Natural killer cell (primary cell): Measurements from ENCODE around the gene TXNDC5. TPM values are rescaled to one million over a fixed set of nuclear protein-coding genes. Genes with fewer than 3 reads are reported as not detected.

Experiments
- ATAC-seq, 3 donors: fragments of 150-1000 bp in 2 of 3; fragments of 200-7000 bp in 1 of 3; cut with Tn5 transposase; 1 replicate in 1 of 3; 2 replicates in 2 of 3; pipeline ENCODE4 v1.10.0; 2021; ENCODE audit warnings: mild to moderate bottlenecking in 2 of 3, moderate library complexity in 2 of 3
- DNase-seq, 2 donors: peaks; one replicate each; pipeline versions ENCODE4 v3.0.0 to v3.0.0-alpha.2; 2013 to 2021; ENCODE audit warnings: mixed read lengths in 1 of 2
- H3K27ac ChIP-seq: one replicate; pipeline ENCODE4 v1.5.1; 2013; ENCODE audit warnings: mild to moderate bottlenecking, low read length
- H3K27me3 ChIP-seq: one replicate; pipeline ENCODE4 v1.6.1; 2013; ENCODE audit warnings: low read length; ENCODE audit not compliant: control insufficient read depth, insufficient read depth
- H3K36me3 ChIP-seq: one replicate; pipeline ENCODE4 v1.6.1; 2013; ENCODE audit warnings: low read length; ENCODE audit not compliant: control insufficient read depth, insufficient read depth
- H3K4me1 ChIP-seq: one replicate; pipeline ENCODE4 v1.6.1; 2013; ENCODE audit warnings: low read length; ENCODE audit not compliant: control insufficient read depth, insufficient read depth
- H3K4me3 ChIP-seq: one replicate; pipeline ENCODE4 v1.5.1; 2013; ENCODE audit warnings: low read length
- H3K9me3 ChIP-seq: one replicate; pipeline ENCODE4 v1.6.1; 2013; ENCODE audit warnings: low read length; ENCODE audit not compliant: control insufficient read depth, insufficient read depth
- H3K27ac Mint-ChIP-seq, 2 donors: one replicate each; pipeline ENCODE4 v1.8.0; 2022; ENCODE audit warnings: mild to moderate bottlenecking in 2 of 2, mixed read lengths in 2 of 2, moderate library complexity in 1 of 2
- H3K27me3 Mint-ChIP-seq, 2 donors: one replicate each; pipeline ENCODE4 v1.8.0; 2022; ENCODE audit warnings: low read depth in 2 of 2, mixed read lengths in 2 of 2
- H3K36me3 Mint-ChIP-seq: one replicate; pipeline ENCODE4 v1.8.0; 2022; ENCODE audit warnings: mixed read lengths
- H3K4me1 Mint-ChIP-seq, 2 donors: one replicate each; pipeline ENCODE4 v1.8.0; 2022; ENCODE audit warnings: mixed read lengths in 2 of 2
- H3K4me3 Mint-ChIP-seq: one replicate; pipeline ENCODE4 v1.8.0; 2022; ENCODE audit warnings: mild to moderate bottlenecking, moderate library complexity, mixed read lengths
- H3K9me3 Mint-ChIP-seq, 2 donors: one replicate each; pipeline ENCODE4 v1.8.0; 2022; ENCODE audit warnings: mixed read lengths in 2 of 2
- WGBS: methylation state at CpG from one replicate; pipeline ENCODE4 v1.1.7; 2013; ENCODE audit warnings: missing lambda C conversion rate; ENCODE audit not compliant: insufficient coverage; 5-methylcytosine and 5-hydroxymethylcytosine counted together
- intact Hi-C: fragments of 100-400 bp; cut with micrococcal nuclease; formaldehyde crosslinking; loops from one replicate; pipeline ENCODE4 v1.14.2; 2022
- total RNA-seq, 4 donors: library from RNA; stranded (reverse); fragments of 120-200 nt in 1 of 4; gene quantifications; one replicate each; pipeline versions ENCODE4 v1.2.3 to v1.2.4, GENCODE V29; 2013 to 2022
- TF ChIP-seq, protein P1 (sequence below): fragments of 200-600 bp; IDR thresholded peaks from one replicate; pipeline ENCODE4 v1.8.0; 2022; ENCODE audit warnings: antibody characterized with exemption

TXNDC5 gene
- total RNA-seq, 3 donors from 2014 or later (not counting 1 experiment from before 2014, with no cell fraction given): 7.9 to 105 (median 9.7) TPM

DNA sequence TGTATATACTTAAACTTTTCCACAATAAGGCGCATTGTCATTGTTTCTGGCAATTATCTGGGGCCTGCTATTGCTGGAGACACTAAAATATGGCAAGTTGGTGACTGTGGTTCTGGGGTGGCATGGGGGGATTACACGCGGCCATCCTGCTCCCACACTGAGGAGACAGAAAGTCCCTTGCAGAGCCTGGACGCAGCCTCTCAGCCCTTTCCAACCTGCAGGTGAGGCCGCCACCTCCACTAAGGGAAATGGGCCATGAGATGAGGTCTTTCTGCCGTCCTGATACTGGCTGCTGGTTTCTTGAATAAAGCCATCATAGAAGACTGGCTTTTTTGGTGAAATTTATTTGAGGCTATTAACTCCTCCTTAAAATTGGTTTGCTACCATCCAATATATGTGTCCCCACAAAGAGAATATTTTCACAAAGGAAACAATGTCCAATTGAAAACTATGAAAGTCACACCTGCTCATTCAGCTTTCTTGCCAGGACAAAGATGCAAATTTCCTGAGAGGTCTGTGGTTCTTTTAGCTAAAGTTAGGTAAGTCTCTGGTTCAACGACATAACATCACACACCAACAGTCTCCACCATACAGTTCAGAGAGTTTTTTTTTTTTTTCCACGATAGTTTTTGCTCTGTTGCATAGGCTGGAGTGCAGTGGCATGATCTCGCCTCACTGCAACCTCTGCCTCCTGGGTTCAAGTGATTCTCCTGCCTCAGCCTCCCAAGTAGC is 13.0 kb downstream of the TXNDC5 start:
- no peak for ATAC-seq
- H3K36me3 ChIP-seq: peaks cover 43% of the 10 kb centered on the region

DNA sequence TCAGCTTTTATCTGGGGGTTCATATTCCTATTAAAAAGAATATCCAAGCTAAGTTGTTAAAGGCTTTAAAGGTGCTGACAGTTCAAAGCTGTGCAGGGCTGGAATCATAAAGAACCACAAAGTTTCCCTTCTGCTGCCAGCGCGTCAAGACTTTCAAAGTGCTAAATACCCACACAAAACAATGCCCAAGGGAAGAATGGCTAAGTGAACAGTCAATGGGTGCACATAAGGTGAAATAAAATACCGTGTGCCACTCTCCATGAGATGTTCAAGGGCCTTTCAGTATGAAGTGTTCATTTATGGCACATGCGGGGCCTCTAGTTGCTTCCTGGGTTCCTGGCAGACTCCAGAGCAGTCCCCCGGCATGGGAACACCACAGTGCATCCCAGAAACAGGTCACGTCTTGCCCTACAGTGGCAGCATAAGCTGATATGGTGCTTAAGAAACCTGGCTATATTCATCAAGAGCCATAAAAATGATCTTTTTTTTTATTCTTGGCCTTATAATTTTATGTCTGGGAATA is 14.1 kb downstream of the TXNDC5 start:
- peaks cover 13% of the 10 kb centered on the region for H3K36me3 Mint-ChIP-seq
- 92% methylated on average over 4 of the region's 6 CpGs for WGBS
- no peak for ATAC-seq
- no peaks in the 10 kb centered on the region for H3K9me3 ChIP-seq
- H3K27ac Mint-ChIP-seq: no peak overlapping the region
- H3K4me1 ChIP-seq: no peaks in the 10 kb centered on the region
- intact Hi-C loops: no loop called here
- H3K4me3 ChIP-seq: no peak overlapping the region
- H3K27ac ChIP-seq: no peak overlapping the region
- H3K4me3 Mint-ChIP-seq: no peak overlapping the region
- H3K9me3 Mint-ChIP-seq: no peaks in the 10 kb centered on the region
- H3K27me3 ChIP-seq: no peaks in the 10 kb centered on the region
- DNase-seq: no peak
- no peaks in the 10 kb centered on the region for H3K27me3 Mint-ChIP-seq
- peaks cover 48% of the 10 kb centered on the region for H3K36me3 ChIP-seq
- TF ChIP-seq, protein P1, sequence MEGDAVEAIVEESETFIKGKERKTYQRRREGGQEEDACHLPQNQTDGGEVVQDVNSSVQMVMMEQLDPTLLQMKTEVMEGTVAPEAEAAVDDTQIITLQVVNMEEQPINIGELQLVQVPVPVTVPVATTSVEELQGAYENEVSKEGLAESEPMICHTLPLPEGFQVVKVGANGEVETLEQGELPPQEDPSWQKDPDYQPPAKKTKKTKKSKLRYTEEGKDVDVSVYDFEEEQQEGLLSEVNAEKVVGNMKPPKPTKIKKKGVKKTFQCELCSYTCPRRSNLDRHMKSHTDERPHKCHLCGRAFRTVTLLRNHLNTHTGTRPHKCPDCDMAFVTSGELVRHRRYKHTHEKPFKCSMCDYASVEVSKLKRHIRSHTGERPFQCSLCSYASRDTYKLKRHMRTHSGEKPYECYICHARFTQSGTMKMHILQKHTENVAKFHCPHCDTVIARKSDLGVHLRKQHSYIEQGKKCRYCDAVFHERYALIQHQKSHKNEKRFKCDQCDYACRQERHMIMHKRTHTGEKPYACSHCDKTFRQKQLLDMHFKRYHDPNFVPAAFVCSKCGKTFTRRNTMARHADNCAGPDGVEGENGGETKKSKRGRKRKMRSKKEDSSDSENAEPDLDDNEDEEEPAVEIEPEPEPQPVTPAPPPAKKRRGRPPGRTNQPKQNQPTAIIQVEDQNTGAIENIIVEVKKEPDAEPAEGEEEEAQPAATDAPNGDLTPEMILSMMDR: no peak
- no peaks in the 10 kb centered on the region for H3K4me1 Mint-ChIP-seq

More for the DNA sequence above, 13.0 kb downstream of the TXNDC5 start:
- H3K4me3 ChIP-seq: no peak overlapping the region
- H3K27ac Mint-ChIP-seq: no peak overlapping the region
- H3K4me3 Mint-ChIP-seq: no peak overlapping the region
- H3K27me3 Mint-ChIP-seq: no peaks in the 10 kb centered on the region
- H3K36me3 Mint-ChIP-seq: peaks cover 13% of the 10 kb centered on the region
- no peak for DNase-seq
- 87% methylated on average over 8 of the region's 9 CpGs for WGBS
- H3K9me3 ChIP-seq: no peaks in the 10 kb centered on the region
- no peaks in the 10 kb centered on the region for H3K9me3 Mint-ChIP-seq
- intact Hi-C loops: no loop called here
- H3K27me3 ChIP-seq: no peaks in the 10 kb centered on the region
- H3K4me1 ChIP-seq: no peaks in the 10 kb centered on the region
- H3K27ac ChIP-seq: no peak overlapping the region
- no peaks in the 10 kb centered on the region for H3K4me1 Mint-ChIP-seq
- TF ChIP-seq, protein P1: no peak

DNA sequence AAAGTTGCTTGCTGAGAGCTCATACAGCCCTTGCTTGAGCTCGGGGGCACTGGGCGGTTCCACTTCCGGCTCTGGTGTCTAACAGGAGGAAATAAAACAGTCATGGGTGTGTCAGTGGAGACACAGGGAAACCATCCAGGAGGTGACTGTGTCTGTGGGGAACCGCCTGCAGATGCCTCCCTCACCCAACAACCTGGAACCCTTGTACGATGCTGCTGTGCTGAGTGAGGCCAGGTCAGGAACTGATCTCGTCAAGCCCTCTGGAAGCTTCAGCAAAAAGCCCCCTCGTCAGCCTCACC is 15.5 kb downstream of the TXNDC5 start:
- 93% methylated on average over 7 of the region's 7 CpGs for WGBS
- intact Hi-C loops: no loop called here
- no peak overlapping the region for H3K4me3 Mint-ChIP-seq
- ATAC-seq (no peak), DNase-seq (no peak)
- peaks cover 54% of the 10 kb centered on the region for H3K36me3 ChIP-seq
- H3K9me3 Mint-ChIP-seq: no peaks in the 10 kb centered on the region
- no peak overlapping the region for H3K27ac ChIP-seq
- H3K36me3 Mint-ChIP-seq: peaks cover 13% of the 10 kb centered on the region
- no peaks in the 10 kb centered on the region for H3K4me1 Mint-ChIP-seq
- no peaks in the 10 kb centered on the region for H3K4me1 ChIP-seq
- TF ChIP-seq, protein P1: no peak
- no peak overlapping the region for H3K4me3 ChIP-seq
- no peak overlapping the region for H3K27ac Mint-ChIP-seq
- H3K27me3 ChIP-seq: no peaks in the 10 kb centered on the region
- no peaks in the 10 kb centered on the region for H3K27me3 Mint-ChIP-seq
- no peaks in the 10 kb centered on the region for H3K9me3 ChIP-seq
